GM12878 (cell line): ENCODE measurements around the gene ISCU. TPM values are rescaled to one million over a fixed set of nuclear protein-coding genes. Genes with fewer than 3 reads are reported as not detected.

Source experiments
- DPF2 ChIP-seq: fragments of 450-650 bp; IDR thresholded peaks from 2 replicates; pipeline ENCODE4 v1.6.1; 2017; ENCODE audit warnings: mild to moderate bottlenecking
- ESRRA ChIP-seq: IDR thresholded peaks from 2 replicates; pipeline ENCODE4 v1.6.1; 2012; ENCODE audit warnings: mild to moderate bottlenecking, low read length, improper control_type of control experiment
- FOXM1 ChIP-seq: IDR thresholded peaks from 2 replicates; pipeline ENCODE4 v1.6.1; 2012; ENCODE audit warnings: low read depth, mild to moderate bottlenecking, inconsistent platforms, low read length, moderate library complexity
- NR2F1 ChIP-seq: fragments of 450-650 bp; conservative IDR thresholded peaks from 2 replicates; pipeline ENCODE4 v1.6.1; 2017; ENCODE audit warnings: mild to moderate bottlenecking
- POLR2A ChIP-seq: IDR thresholded peaks from 2 replicates; pipeline ENCODE4 v1.6.1; 2011; ENCODE audit warnings: low read depth, mild to moderate bottlenecking, low read length
- RAD21 ChIP-seq: IDR thresholded peaks from 2 replicates; pipeline ENCODE4 v1.6.1; 2011; ENCODE audit warnings: mild to moderate bottlenecking, low read depth, low read length, moderate library complexity; ENCODE audit not compliant: insufficient read depth
- RELA ChIP-seq: fragments of 450-650 bp; IDR thresholded peaks from 2 replicates; pipeline ENCODE4 v1.8.0; 2014; ENCODE audit warnings: borderline replicate concordance; ENCODE audit not compliant: partially characterized antibody
- RFX5 ChIP-seq: IDR thresholded peaks from 2 replicates; pipeline ENCODE4 v1.6.1; 2011; ENCODE audit warnings: low read depth, low read length, improper control_type of control experiment
- SIX5 ChIP-seq: IDR thresholded peaks from 2 replicates; pipeline ENCODE4 v1.6.1; 2011; ENCODE audit warnings: mild to moderate bottlenecking, low read depth, low read length, moderate library complexity; ENCODE audit not compliant: severe bottlenecking
- SREBF1 ChIP-seq: IDR thresholded peaks from 2 replicates; pipeline ENCODE4 v1.6.1; 2012; ENCODE audit warnings: mild to moderate bottlenecking, low read length
- SRF ChIP-seq, 2 experiments: IDR thresholded peaks; 2 replicates each; pipeline ENCODE4 v1.6.1; 2011; ENCODE audit warnings: low read depth in 2 of 2, low read length in 2 of 2, mild to moderate bottlenecking in 1 of 2, moderate library complexity in 1 of 2
- YY1 ChIP-seq: IDR thresholded peaks from 2 replicates; pipeline ENCODE4 v1.6.1; 2011; ENCODE audit warnings: low read depth, mild to moderate bottlenecking, low read length
- ZNF384 ChIP-seq: IDR thresholded peaks from 2 replicates; pipeline ENCODE4 v1.6.1; 2012; ENCODE audit warnings: low read depth, mild to moderate bottlenecking, low read length, improper control_type of control experiment, borderline replicate concordance
- polyA plus RNA-seq, 11 experiments: library from polyadenylated mRNA; depleted of rRNA in 4 of 11; unstranded in 6 of 11; stranded (reverse) in 5 of 11; fragments of >200 nt; fragmentation: Nextera tagmentation in 4 of 11; fragmentation: Illumina TruSeq in 1 of 11; extraction: Ambion mirVana in 4 of 11; extraction: Trizol in 1 of 11; gene quantifications; 1 replicate in 1 of 11; 2 replicates in 10 of 11; pipeline versions ENCODE4 v1.2.1 to v1.2.3, GENCODE V29; 2011 to 2016; ENCODE audit warnings: inconsistent platforms in 2 of 11, missing spikeins in 2 of 11, low read depth in 1 of 11
- total RNA-seq, 4 experiments: library from RNA; depleted of rRNA in 3 of 4; stranded (reverse); fragments of >200 nt in 3 of 4; fragmentation: Illumina TruSeq in 1 of 4; extraction: Trizol in 1 of 4; gene quantifications; 2 replicates each; pipeline versions ENCODE4 v1.2.1 to v1.2.3, GENCODE V29; 2013 to 2021
- TF ChIP-seq, protein P1 (sequence below): fragments of 450-650 bp; IDR thresholded peaks from 2 replicates; pipeline ENCODE4 v1.6.1; 2014; ENCODE audit warnings: mild to moderate bottlenecking
- TF ChIP-seq, protein P2 (sequence below): fragments of 450-650 bp; formaldehyde crosslinking; IDR thresholded peaks from 2 replicates; pipeline ENCODE4 v1.4.0; 2022; ENCODE audit warnings: mild to moderate bottlenecking, moderate library complexity
- TF ChIP-seq, protein P3 (sequence below): fragments of 450-650 bp; IDR thresholded peaks from 2 replicates; pipeline ENCODE4 v1.6.1; 2018; ENCODE audit warnings: mild to moderate bottlenecking, low read depth, moderate library complexity; ENCODE audit not compliant: partially characterized antibody
- TF ChIP-seq, protein P4 (sequence below): fragments of 150-350 bp; IDR thresholded peaks from 2 replicates; pipeline ENCODE4 v1.6.1; 2016; ENCODE audit warnings: low read depth, low read length

ISCU gene
- total and polyA plus RNA-seq, 10 of the 15 experiments (the other 5 are each of a cell fraction or from before 2014, with no cell fraction given), result 32.8 to 260 (median 127) TPM

GRCh38 chr12:108572166-108572790, 9.9 kb downstream of the ISCU start (continued):
- TF ChIP-seq, protein P1, sequence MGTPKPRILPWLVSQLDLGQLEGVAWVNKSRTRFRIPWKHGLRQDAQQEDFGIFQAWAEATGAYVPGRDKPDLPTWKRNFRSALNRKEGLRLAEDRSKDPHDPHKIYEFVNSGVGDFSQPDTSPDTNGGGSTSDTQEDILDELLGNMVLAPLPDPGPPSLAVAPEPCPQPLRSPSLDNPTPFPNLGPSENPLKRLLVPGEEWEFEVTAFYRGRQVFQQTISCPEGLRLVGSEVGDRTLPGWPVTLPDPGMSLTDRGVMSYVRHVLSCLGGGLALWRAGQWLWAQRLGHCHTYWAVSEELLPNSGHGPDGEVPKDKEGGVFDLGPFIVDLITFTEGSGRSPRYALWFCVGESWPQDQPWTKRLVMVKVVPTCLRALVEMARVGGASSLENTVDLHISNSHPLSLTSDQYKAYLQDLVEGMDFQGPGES, result no peak
- TF ChIP-seq RFX5 (no peak), SREBF1 (no peak), RELA (peak; percentile 56), DPF2 (peak; percentile 58; the same call in 1 of the 2 replicates), SRF (IDR thresholded peaks at IDR 0.05; ENCODE audit: low read depth in 2 of 2, low read length in 2 of 2) (no peak), ESRRA (no peak), FOXM1 (no peak), ZNF384 (no peak), NR2F1 (peak; percentile 49; the same call in 1 of the 2 replicates), RAD21 (no peak), SIX5 (no peak), YY1 (no peak), POLR2A (peak; percentile 44; the same call in 1 of the 2 replicates)
- TF ChIP-seq, protein P2, sequence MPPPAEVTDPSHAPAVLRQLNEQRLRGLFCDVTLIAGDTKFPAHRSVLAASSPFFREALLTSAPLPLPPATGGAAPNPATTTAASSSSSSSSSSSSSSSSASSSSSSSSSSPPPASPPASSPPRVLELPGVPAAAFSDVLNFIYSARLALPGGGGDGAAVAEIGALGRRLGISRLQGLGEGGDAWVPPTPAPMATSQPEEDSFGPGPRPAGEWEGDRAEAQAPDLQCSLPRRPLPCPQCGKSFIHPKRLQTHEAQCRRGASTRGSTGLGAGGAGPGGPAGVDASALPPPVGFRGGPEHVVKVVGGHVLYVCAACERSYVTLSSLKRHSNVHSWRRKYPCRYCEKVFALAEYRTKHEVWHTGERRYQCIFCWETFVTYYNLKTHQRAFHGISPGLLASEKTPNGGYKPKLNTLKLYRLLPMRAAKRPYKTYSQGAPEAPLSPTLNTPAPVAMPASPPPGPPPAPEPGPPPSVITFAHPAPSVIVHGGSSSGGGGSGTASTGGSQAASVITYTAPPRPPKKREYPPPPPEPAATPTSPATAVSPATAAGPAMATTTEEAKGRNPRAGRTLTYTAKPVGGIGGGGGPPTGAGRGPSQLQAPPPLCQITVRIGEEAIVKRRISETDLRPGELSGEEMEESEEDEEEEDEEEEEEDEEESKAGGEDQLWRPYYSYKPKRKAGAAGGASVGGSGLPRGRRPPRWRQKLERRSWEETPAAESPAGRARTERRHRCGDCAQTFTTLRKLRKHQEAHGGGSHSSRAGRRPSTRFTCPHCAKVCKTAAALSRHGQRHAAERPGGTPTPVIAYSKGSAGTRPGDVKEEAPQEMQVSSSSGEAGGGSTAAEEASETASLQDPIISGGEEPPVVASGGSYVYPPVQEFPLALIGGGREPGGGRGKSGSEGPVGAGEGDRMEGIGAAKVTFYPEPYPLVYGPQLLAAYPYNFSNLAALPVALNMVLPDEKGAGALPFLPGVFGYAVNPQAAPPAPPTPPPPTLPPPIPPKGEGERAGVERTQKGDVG (CRISPR knock-in tag), result no peak
- TF ChIP-seq, protein P3, sequence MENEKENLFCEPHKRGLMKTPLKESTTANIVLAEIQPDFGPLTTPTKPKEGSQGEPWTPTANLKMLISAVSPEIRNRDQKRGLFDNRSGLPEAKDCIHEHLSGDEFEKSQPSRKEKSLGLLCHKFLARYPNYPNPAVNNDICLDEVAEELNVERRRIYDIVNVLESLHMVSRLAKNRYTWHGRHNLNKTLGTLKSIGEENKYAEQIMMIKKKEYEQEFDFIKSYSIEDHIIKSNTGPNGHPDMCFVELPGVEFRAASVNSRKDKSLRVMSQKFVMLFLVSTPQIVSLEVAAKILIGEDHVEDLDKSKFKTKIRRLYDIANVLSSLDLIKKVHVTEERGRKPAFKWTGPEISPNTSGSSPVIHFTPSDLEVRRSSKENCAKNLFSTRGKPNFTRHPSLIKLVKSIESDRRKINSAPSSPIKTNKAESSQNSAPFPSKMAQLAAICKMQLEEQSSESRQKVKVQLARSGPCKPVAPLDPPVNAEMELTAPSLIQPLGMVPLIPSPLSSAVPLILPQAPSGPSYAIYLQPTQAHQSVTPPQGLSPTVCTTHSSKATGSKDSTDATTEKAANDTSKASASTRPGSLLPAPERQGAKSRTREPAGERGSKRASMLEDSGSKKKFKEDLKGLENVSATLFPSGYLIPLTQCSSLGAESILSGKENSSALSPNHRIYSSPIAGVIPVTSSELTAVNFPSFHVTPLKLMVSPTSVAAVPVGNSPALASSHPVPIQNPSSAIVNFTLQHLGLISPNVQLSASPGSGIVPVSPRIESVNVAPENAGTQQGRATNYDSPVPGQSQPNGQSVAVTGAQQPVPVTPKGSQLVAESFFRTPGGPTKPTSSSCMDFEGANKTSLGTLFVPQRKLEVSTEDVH, result peak; percentile 21
- TF ChIP-seq, protein P4, sequence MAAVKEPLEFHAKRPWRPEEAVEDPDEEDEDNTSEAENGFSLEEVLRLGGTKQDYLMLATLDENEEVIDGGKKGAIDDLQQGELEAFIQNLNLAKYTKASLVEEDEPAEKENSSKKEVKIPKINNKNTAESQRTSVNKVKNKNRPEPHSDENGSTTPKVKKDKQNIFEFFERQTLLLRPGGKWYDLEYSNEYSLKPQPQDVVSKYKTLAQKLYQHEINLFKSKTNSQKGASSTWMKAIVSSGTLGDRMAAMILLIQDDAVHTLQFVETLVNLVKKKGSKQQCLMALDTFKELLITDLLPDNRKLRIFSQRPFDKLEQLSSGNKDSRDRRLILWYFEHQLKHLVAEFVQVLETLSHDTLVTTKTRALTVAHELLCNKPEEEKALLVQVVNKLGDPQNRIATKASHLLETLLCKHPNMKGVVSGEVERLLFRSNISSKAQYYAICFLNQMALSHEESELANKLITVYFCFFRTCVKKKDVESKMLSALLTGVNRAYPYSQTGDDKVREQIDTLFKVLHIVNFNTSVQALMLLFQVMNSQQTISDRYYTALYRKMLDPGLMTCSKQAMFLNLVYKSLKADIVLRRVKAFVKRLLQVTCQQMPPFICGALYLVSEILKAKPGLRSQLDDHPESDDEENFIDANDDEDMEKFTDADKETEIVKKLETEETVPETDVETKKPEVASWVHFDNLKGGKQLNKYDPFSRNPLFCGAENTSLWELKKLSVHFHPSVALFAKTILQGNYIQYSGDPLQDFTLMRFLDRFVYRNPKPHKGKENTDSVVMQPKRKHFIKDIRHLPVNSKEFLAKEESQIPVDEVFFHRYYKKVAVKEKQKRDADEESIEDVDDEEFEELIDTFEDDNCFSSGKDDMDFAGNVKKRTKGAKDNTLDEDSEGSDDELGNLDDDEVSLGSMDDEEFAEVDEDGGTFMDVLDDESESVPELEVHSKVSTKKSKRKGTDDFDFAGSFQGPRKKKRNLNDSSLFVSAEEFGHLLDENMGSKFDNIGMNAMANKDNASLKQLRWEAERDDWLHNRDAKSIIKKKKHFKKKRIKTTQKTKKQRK, result no peak
